GM11168 (cell line): ENCODE measurements around the gene JMJD1C.

ENCODE experiments used
- in situ Hi-C: fragments of 300-500 bp; cut with MboI; formaldehyde crosslinking; loops from one replicate; pipeline ENCODE4 v1.12.0; 2022; ENCODE audit warnings: low sequenced_read_pairs; ENCODE audit not compliant: unreplicated experiment

Gene JMJD1C

DNA sequence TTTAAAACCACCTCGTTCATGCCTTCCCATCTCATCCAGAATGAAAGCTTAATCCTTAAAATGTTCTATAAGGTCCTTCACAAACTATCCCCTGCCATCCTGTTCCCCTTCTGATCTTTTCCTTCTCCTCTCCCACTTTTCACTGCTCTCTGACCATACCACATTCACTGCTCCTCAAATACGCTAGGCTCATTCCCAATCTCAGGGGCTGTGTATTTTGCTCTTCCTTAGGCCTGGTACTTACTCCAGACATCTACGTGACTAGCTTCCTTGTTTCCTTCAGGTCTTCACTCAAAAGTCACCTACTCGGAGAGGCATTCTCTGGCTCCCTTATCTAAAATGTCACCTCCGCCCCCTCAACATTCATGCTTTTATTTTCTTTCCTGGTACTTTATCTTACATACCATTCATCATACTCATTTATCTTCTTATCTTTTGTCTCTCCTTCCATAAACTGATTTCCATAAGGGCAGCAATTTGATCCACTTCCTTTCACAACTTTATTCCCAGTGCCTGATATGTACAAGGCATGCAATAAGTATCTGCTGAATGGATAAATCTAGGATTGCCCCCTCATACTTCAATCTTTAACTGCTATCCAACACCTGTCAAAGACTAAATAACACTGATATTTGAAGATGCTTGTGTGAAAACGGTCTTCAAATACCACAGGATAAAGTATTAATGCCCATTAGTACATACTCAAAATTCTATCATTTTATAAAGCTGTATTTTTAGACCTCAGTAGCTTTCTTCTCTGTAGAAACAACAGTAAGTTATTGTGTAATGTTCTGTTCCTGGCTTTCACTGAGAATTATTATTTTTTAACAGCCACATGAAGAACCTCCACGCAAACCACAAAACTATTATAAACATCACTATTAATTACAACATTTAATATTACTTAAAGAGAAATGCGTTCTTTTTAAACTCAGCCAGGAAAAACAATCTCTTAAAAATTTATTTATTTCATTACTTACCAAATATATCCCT is 27.0 kb downstream of the JMJD1C start:
- in situ Hi-C loops: no loop called here

DNA sequence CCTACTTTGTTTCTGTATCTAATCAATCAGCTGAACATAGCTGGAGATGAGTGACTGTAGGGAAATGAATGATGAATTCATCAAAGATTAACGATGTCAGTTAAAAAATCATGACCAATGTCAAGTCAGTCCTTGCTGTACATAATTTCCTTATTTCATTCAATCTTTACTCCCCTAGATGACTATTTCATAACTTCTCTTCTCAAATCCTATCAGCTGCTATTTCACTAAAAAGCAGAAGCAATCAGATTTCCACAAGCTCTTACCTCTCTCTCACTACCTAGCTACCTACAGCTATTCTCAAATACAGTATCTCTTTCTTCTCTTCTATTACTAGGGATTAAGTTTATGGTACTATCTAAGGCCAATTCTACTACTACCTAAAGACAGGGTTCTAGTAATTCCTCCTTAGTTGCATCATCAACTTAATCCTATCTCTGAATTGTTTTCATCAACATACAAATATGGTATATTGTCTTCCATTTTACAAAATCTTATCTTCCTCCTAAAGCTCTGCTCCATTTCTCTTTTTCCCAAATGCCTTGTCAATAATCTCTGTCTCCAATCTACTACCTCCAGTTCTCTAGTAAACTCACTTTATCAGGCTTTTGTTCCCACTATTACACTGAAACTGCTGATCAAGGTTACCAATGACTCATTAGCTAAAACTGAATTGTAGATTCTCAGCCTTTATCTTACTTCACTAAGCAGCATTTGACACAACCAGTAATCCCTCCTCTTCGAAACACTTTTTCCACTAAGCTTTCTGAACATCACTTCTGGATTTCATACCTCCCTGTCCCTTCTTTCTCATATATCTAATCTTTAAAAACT is 28.4 kb downstream of the JMJD1C start:
- in situ Hi-C loops: no loop called here

DNA sequence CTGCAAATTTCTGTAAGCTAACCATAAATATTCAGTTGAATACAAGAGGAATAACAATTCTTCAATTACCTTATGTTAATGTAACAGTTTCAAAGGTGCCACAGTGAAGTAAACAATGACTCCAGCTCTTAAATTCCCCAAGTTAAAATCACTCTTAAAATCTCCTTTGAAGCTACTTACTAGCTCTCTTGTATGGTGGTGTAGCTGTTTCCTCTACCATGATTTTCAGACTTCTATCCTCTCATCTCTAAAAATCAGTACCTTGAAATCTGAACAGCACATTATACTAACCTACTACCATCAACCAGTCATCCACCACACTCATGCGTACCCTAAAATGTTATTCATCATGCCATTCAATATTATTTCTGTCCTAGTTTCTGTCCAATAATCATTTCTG is 29.6 kb downstream of the JMJD1C start:
- in situ Hi-C loops: no loop called here

DNA sequence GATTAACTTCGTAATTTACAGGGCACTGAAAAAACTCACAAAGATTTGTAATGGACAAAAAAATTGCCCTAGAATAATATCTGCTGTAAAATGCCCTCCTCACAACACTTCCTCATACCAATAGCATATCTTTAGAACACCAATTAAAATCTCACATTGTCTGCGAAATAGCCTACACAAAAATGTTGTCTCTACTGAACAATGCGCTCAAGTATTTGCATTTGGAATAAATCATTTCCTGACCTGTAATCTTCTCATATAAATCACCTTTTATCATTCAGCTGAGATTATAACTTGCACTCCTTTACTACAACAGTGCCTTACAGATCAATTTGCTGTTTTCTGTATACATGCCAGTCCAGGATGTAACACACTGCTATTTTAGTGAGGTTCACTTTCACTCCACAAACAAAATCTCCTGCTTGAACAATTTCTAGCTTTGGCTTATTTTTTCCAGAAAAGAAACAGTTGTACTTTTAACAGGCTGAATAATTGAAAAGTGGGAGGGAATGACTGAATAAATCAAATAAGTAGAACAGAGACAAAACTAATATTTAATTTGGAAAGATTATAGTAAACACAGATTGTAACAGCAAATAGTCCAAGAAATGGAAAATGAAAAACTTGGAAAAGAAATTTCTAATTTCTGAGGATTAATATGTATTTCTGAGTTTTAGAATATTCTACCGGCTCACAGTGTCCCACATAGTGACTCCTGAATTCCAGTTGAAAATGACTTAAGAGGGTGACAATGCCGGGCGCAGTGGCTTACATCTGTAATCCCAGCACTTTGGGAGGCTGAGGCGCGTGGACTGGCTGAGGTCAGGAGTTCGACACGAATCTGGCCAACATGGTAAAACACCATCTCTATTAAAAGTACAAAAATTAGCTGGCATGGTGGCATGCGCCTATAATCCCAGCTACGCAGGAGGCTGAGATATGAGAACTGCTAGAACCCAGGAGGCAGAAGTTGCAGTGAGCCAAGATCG is 30.6 kb downstream of the JMJD1C start:
- in situ Hi-C loops: no loop called here

DNA sequence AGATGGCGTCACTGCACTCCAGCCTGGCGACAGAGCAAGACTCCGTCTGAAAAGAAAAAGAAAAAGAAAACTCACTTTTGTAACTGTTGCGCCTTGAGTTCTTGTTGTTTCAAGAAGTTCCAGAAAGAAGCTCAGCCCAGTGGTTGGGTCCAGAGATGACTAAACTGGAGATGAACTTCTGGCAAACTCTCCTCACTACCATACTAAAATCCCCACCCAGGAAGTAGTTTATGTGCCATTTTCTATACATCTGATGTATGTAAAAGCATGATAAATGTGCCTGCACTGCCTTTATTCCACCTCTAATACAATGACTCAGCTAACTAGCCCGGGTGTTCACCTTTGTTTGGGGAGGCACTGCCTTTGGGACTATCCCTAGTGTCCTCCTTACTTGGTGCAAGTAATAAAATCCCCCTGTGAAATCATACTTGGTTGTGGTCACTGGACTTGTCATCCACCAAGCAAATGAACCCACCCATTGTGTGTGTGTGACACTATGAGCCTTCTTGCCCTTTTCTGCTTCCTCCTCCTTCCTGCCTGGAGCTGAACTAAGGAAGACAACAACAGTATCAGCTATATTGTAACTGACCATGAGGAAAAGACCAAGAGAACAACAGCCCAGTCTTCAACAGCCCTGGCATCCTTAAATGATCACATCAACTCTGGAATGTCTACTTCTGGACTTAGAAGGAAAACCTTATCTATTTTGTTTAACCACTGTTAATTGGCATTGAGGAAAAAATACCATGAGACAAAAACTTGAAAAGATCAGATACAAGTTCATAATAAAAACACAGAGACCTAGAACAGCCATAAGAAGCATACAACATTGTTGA is 33.6 kb downstream of the JMJD1C start:
- in situ Hi-C loops: no loop called here

DNA sequence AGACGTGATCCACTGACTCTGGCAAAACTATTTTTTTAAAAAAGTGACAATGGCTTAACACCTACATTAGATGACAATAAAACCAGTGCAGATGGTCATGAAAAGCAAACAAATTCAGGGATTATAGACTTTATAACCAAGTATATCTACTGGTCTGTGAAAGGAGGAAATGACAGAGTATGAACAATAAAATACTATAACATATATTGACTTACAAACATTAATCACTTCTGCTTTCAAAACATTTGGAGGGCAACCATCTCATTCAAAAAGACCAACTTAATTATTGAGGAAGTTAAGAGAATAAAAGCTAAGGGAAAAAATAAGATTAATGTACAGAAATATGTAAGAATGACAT is 34.8 kb downstream of the JMJD1C start:
- in situ Hi-C loops: no loop called here

DNA sequence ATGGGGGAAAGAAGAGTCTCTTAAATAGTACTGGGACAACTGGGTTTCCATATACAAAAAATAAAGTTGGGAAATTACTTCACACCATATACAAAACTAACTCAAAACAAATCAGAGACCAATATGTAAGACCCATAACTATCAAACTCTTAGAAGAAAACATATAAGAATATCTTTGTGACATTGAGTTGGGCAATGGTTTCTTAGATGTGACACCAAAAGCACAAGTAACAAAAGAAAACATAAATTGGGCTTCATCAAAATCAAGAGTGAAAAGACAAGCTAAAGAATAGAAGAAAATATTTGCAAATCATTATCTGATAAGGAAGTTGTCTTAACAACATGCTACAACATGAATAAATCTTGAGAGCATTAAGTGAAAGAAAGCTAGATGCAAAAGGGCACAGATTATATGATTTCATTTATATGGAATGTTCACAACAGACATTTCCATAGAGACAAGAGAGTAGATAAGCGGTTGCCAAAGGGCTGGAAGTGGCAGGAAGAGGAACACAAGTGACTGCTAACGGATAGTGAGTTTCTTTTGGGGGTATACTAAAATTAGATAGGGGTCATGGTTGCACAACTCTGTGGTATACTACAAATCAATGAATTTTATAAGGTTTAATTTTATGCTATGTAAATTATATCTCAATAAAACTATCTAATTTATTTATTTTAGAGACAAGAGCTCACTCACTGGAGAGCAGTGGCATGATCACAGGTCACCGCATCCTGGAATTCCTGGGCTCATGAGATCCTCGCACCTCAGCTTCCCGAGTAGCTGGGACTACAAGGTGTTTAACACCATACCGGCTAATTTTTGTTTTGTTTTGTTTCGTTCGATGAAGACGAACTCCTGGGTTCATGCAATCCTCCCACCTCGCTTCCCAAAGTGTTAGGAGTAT is 35.4 kb downstream of the JMJD1C start:
- in situ Hi-C loops: no loop called here

DNA sequence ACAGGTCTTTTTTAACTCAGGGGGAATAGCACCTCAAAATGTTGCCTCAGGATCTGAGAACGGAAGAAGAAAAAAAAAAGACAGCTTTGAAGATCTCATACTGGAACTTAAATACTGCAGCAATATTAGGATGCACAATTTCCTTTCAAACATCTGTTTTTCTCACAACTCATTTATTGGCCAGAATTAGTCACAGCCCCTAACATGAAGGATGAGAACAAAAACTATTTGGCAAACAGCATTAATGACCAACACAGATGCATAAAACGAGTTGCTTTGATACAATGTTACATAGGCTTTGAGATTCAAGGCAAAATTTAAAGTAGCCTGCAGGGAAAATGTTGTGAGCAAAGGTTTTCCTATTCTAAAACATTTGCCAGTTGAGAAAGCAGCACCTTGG is 36.5 kb downstream of the JMJD1C start:
- in situ Hi-C loops: no loop called here

DNA sequence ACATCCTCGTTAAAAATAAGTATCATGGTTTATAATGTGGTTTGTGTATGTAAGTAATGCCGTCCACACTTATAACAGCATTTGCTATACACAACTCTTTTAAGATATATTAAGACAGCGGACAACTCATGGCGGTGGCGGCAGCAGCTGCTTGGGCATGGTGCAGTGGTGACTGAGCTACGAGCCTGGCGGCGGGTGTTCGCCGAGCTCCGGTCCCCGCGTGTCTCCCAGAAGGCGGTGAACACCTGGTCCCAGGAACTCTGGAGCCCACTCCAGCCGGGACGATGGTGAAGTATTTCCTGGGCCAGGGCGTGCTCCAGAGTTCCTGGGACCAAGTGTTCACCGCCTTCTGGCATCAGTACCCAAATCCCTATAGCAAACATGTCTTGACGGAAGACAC is 38.8 kb downstream of the JMJD1C start:
- in situ Hi-C loops: no loop called here

DNA sequence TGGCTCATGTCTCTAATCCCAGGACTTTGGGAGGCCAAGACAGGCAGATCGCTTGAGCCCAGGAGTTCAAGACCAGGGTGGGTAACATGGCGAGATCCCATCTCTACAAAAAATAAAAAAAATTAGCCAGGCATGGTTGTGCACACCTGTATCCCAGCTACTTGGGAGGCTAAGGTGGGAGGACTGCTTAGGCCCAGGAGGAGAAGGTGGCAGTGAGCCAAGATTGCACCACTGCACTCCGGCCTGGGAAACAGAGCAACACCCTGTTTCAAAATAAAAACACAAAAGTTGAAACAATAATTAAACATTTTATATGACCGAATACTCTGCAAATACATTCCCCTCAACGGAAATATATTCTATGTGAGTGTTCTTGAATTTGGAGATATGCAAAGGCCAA is 40.3 kb downstream of the JMJD1C start:
- in situ Hi-C loops: no loop called here

DNA sequence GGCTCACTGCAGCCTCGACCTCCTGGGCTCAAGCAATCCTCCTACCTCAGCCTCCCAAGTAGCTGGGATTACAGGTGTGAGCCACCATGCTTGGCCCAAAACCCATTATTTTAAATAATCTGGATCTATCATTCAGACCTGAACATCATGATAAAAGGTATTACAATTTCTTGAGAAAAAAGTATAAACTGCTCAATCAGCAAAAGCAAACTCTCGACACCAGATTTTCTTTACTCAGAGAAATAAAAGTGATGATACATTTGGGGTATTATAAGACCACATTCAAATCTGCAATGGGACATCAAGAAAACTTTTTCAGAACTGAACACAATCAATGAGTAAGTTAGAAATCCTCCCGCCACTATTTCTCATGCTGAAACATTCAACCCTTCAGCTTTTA is 41.2 kb downstream of the JMJD1C start:
- in situ Hi-C loops: no loop called here

DNA sequence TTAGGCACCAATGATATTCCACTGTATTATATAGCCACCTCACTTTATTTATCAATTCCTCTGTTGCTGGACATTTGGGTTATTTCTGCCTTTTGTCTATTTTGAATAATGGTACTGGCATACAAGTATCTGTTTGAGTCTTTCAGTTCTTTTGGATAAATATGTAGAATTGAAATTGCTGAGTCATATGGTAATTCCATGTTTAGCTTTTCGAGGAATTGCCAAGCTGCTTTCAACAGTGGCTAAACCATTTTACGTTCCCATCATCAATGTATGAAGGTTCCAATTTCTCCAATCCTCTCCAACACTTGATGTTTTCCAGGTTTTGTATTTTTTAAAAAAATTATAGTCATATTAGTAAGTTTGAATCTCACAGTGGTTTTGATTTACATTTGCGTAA is 42.3 kb downstream of the JMJD1C start:
- in situ Hi-C loops: no loop called here

DNA sequence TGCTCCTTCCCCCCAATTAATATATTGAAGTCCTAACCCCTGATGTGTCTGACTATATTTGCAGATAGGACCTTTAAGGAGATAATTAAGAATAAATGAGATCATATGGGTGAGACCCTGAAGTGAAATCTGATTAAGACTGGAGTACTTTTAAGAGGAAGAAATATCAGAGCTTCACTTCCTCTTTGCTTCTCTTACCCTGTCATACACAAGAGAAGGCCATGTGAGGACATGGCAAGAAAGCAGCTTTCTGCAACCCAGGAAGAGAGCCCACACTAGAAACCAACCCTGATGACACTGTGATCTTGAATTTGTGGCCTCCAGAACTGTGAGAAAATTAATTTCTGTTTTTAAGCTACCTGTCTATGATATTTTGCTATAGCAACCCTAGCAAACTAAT is 44.2 kb downstream of the JMJD1C start:
- in situ Hi-C loops: no loop called here

DNA sequence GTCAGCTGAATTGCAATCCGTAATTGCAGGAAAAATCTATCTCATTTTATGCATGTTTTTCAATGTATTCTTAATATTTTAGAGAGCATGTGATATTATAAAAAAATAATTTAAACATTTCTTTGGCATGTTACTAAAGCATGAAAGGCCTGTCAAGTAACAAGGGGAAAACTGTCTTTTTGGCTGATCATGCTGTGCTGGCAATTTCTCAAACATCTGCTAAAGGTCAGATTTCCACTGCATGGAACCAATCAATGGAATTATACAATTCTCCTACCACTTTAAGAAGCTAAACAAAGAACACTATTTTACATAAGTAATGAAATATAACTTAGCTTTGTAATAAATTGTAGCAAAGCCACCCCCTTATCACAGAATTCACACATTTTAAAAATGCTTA is 49.4 kb downstream of the JMJD1C start:
- in situ Hi-C loops: no loop called here

DNA sequence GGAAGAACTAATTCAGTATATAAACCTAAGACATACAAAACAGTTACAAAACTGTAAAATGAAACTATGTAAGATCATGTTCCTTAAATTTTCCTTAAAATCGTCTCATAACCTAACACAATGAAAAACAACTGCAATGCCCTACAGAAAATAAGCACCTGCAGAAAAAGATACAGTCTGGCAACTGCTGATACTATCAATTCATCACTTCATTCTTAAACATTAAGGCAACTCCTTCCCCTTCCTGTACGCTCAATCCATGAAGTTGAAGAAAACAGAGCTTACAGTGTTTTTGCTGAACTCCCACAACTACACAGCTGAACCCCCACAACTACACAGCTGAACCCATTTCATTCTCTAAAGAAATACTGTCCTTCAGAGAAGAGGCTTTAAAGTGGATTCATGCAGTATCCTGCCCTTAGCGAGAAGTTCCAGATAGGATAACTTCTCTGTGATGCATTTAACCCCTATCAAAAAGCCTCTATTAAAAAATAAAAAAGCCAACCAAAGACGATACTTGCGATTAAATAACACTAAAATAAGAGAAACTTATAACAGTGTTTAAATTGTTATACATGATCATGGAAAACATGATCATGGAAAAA is 50.0 kb downstream of the JMJD1C start:
- in situ Hi-C loops: no loop called here

DNA sequence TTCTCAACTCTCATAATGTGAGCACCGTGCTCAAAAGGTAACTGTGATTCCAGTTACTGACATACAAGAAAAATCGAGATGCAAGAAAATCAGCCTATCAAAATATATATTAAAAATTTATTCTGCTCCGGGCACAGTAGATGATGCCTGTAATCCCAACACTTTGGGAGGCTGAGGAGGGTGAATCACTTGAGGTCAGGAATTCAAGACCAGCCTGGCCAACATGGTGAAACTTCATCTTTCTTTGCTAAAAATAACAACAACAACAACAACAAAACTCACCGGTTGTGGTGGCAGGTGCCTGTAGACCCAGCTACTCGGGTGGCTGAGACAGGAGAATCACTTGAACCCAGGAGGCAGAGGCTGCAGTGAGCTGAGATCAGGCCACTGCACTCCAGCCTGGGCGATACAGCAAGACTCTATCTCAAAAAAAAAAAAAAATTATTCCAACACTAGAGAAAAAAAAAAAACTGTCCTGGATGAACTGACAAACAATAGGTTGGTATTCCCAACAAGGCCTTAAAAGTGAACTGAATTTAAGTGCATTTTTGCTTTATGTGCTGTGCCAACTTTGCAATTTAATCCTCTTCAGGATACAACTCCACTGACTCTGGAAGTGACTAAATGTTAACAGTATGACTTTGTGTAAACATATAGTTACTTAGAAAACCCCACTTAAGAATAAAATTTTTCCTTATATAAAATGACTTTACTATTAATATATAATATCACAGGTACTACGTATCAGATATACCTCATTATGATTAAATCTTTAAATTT is 51.1 kb downstream of the JMJD1C start:
- in situ Hi-C loops: no loop called here

DNA sequence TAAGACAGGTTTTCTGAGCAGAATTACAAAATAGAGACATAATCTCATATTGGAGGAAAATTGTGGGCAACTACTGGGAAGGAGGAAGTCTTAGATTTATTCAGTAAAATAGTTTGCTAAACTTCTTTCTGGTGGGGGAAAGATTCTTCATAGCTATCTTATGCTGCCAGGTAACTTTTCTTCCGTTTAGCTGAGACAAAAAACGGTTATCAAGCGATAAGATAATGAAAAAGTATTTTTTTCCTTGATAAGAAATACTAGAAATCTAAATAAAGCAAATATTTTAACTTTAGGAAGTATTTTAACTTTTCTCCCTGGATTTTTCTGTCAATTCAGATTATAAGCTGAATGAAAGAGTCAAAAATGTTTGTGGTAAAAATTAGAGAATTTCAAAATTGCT is 52.3 kb downstream of the JMJD1C start:
- in situ Hi-C loops: no loop called here
